ENCODE measurements around the gene SNF8. TPM values are rescaled to one million over a fixed set of nuclear protein-coding genes. Genes with fewer than 3 reads are reported as not detected.

Gene SNF8
- total and polyA plus RNA-seq, 2 of the 4 experiments (the other 2 are of a cell fraction) = 171 to 181 TPM

DNA sequence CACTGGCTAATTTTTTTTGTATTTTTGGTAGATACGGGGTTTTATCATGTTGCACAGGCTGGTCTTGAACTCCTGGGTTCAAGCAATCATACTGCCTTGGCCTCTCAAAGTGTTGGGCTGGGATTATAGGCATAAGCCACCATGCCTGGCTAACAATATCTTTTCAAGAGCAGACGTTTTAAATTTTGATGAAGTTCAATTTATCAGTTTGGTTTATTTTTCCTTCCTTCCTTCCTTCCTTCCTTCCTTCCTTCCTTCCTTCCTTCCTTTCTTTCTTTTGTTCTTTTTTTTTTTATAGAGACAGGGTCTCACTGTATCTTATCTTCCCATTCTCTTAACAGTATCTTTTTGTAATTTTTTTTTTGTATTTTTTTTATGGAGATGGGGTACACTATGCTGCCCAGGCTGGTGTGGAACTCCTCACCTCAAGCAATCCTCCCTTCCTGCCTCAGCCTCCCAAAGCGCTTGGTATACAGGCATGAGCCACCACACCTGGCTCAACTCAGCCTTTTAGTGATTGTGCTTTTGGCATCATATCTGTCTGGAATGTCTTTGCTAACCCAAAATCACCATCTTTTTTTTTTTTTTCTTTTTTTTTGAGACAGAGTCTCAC lies 37.4 kb upstream of the SNF8 start:
- in situ Hi-C loops (cut with MboI; ENCODE audit: low sequenced_read_pairs) (no loop called here), intact Hi-C loops (cut with micrococcal nuclease) (no loop called here), dilution Hi-C loops (cut with HindIII; ENCODE audit: low sequenced_read_pairs, unreplicated experiment) (no loop called here)
- Histone ChIP-seq H3K9ac (ENCODE audit: low read depth, low read length) (no peak overlapping the region), H2AK5ac (ENCODE audit: low read depth, low read length) (no peak overlapping the region), H3K4me1 (ENCODE audit: control insufficient read depth, insufficient read depth, low read length) (no peaks in the 10 kb centered on the region), H2BK20ac (ENCODE audit: low read depth, low read length) (no peak overlapping the region), H2BK5ac (ENCODE audit: low read depth, low read length, poor library complexity, severe bottlenecking) (no peak overlapping the region), H3K36me3 (ENCODE audit: control insufficient read depth, insufficient read depth, low read length) (no peaks in the 10 kb centered on the region), H3K9me1 (ENCODE audit: insufficient read depth, low read length) (no peaks in the 10 kb centered on the region), H2BK15ac (ENCODE audit: low read depth, low read length) (no peak overlapping the region), H3K27me3 (ENCODE audit: control insufficient read depth, insufficient read depth, low read length) (peaks cover 12% of the 10 kb centered on the region), H4K91ac (ENCODE audit: insufficient read depth, low read depth, low read length) (no peak overlapping the region), H3K18ac (ENCODE audit: low read depth, low read length) (no peak overlapping the region), H2BK120ac (ENCODE audit: low read depth, low read length) (no peak overlapping the region), H2AFZ (replicated peaks; ENCODE audit: low read length, poor library complexity) (no peak overlapping the region), H3K79me1 (ENCODE audit: low read depth in 1 of 2, low read length in 2 of 2) (no peaks in the 10 kb centered on the region), H3K4me3 (ENCODE audit: insufficient read depth, low read depth, low read length) (no peak overlapping the region), H3K4me2 (ENCODE audit: low read depth, low read length) (no peak overlapping the region), H4K5ac (ENCODE audit: low read depth, low read length) (no peak overlapping the region), H3K23ac (ENCODE audit: low read depth, low read length) (no peak overlapping the region), H3K14ac (replicated peaks; ENCODE audit: low read depth, low read length) (no peak overlapping the region), H2AK9ac (replicated peaks; ENCODE audit: low read depth, low read length, poor library complexity) (no peak overlapping the region), H3K56ac (ENCODE audit: extremely low read depth, insufficient read depth, low read length) (no peak overlapping the region), H4K20me1 (ENCODE audit: insufficient read depth, low read length) (no peaks in the 10 kb centered on the region), H4K8ac (ENCODE audit: low read depth in 2 of 2, low read length in 2 of 2) (no peak overlapping the region), H3K9me3 (ENCODE audit: control insufficient read depth, insufficient read depth, low read length) (peaks cover 4% of the 10 kb centered on the region), H3K4ac (ENCODE audit: low read depth, low read length) (no peak overlapping the region), H3K27ac (ENCODE audit: insufficient read depth, low read length) (no peak overlapping the region)
- POLR2A ChIA-PET (ENCODE audit: unreplicated experiment) = no interaction called here
- WGBS, 2 experiments (ENCODE audit: extremely low coverage in 2 of 2, insufficient read length in 1 of 2) = no CpG with 5 or more reads among the region's 3 CpGs
- CTCF ChIA-PET = no interaction called here
- TF ChIP-seq, protein P1, sequence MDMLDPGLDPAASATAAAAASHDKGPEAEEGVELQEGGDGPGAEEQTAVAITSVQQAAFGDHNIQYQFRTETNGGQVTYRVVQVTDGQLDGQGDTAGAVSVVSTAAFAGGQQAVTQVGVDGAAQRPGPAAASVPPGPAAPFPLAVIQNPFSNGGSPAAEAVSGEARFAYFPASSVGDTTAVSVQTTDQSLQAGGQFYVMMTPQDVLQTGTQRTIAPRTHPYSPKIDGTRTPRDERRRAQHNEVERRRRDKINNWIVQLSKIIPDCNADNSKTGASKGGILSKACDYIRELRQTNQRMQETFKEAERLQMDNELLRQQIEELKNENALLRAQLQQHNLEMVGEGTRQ (IDR thresholded peaks at IDR 0.05; ENCODE audit: low read depth, low read length) = no peak
- no peak for TF ChIP-seq CHD1 (IDR thresholded peaks at IDR 0.05; ENCODE audit: low read depth, low read length)
- TF ChIP-seq SMC3 (IDR thresholded peaks at IDR 0.05; ENCODE audit: low read depth, low read length) = no peak
- TF ChIP-seq RCOR1 (IDR thresholded peaks at IDR 0.05; ENCODE audit: insufficient replicate concordance, low read length) = no peak
- TF ChIP-seq MAZ (IDR thresholded peaks at IDR 0.05; ENCODE audit: borderline replicate concordance, low read depth, low read length) = no peak
- no peak for TF ChIP-seq FOS (IDR thresholded peaks at IDR 0.05; ENCODE audit: low read depth, low read length)
- TF ChIP-seq BHLHE40 (IDR thresholded peaks at IDR 0.05; ENCODE audit: low read depth, low read length) = no peak
- TF ChIP-seq, protein P2, sequence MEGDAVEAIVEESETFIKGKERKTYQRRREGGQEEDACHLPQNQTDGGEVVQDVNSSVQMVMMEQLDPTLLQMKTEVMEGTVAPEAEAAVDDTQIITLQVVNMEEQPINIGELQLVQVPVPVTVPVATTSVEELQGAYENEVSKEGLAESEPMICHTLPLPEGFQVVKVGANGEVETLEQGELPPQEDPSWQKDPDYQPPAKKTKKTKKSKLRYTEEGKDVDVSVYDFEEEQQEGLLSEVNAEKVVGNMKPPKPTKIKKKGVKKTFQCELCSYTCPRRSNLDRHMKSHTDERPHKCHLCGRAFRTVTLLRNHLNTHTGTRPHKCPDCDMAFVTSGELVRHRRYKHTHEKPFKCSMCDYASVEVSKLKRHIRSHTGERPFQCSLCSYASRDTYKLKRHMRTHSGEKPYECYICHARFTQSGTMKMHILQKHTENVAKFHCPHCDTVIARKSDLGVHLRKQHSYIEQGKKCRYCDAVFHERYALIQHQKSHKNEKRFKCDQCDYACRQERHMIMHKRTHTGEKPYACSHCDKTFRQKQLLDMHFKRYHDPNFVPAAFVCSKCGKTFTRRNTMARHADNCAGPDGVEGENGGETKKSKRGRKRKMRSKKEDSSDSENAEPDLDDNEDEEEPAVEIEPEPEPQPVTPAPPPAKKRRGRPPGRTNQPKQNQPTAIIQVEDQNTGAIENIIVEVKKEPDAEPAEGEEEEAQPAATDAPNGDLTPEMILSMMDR (conservative IDR thresholded peaks at IDR 0.05; ENCODE audit: low read depth, low read length) = no peak
- TF ChIP-seq NFE2L2 (IDR thresholded peaks at IDR 0.05; ENCODE audit: low read depth, low read length) = no peak
- TF ChIP-seq MXI1 (IDR thresholded peaks at IDR 0.05; ENCODE audit: borderline replicate concordance, low read depth, low read length) = no peak
- TF ChIP-seq, protein P3, sequence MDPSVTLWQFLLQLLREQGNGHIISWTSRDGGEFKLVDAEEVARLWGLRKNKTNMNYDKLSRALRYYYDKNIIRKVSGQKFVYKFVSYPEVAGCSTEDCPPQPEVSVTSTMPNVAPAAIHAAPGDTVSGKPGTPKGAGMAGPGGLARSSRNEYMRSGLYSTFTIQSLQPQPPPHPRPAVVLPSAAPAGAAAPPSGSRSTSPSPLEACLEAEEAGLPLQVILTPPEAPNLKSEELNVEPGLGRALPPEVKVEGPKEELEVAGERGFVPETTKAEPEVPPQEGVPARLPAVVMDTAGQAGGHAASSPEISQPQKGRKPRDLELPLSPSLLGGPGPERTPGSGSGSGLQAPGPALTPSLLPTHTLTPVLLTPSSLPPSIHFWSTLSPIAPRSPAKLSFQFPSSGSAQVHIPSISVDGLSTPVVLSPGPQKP (IDR thresholded peaks at IDR 0.05; ENCODE audit: borderline replicate concordance, low read depth, low read length) = no peak
- TF ChIP-seq RFX5 (IDR thresholded peaks at IDR 0.05; ENCODE audit: low read depth, low read length) = no peak
- TF ChIP-seq RAD21 (IDR thresholded peaks at IDR 0.05; ENCODE audit: low read length) = no peak
- no peak for TF ChIP-seq POLR2A (IDR thresholded peaks at IDR 0.05; ENCODE audit: low read depth, low read length)
- no peak for TF ChIP-seq MAFK (IDR thresholded peaks at IDR 0.05; ENCODE audit: low read depth, low read length)
- TF ChIP-seq CEBPB (IDR thresholded peaks at IDR 0.05; ENCODE audit: low read depth, low read length) = no peak
- no TSS peak for BruUV-seq (replicated peaks)
- no peak for DNase-seq
- no peak for ATAC-seq (ENCODE audit: low read depth)
